ENCODE measurements around the gene CFAP210.
"Not testable (repeated sequence)": the region's sequence is repeated elsewhere in the genome, so short reads cannot be mapped to it uniquely, and the experiment has no call there.

CFAP210 gene

DNA sequence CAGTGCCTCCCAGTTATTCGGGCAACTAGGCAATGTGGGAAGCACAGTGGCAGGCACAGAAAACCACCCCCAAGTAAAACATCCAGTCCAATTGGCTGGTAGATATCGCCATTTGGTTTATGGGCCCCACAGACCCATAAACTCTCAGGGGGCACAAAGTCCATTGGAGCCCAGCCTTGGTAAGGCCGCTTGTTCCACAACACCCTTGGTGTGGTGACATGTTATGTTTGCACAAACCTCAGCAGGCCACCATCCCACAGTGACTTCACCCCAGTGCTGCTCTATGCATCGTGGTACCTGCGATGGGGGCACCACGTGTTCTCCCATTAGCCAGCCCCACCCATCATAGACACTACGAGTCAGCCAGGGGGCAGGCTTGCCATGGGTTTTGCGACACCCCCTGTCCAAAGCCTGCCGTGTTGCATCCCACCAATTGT lies 18.6 kb upstream of the CFAP210 start:
- DNase-seq: no peak

DNA sequence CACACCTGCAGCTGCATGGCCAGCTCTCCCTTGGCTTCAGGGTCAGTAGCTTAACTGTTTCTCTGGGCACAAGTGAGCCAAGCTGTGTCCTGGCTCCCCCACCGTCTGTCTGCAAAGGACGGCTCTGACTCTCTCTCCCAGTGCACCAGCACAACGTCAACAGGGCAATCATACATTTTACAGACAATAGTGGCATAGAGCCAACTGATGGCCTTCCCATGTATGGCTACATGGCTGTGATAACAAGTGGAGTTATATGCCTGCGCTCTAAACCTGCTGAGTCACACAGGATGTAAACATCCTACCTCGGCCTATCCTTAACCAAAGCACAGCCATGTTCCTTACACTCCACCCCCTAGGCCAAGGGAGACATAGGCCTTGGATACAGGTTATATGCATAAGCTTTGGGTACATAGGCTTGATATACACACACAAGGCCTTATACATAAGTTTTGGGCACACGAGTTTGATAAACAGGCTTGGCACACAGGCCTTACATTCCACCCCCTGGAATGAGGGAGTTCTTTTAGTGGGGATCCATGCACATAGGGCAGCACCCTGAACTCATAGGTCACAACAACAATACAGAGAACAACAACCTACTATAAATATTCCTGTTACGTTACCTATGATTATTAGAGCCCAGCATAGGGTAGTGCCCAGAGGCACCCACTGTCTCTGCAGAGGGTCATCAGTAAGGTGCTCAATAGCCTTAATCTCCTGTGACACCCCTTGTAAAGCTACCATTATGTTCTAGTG lies 17.7 kb upstream of the CFAP210 start:
- no peak for DNase-seq

DNA sequence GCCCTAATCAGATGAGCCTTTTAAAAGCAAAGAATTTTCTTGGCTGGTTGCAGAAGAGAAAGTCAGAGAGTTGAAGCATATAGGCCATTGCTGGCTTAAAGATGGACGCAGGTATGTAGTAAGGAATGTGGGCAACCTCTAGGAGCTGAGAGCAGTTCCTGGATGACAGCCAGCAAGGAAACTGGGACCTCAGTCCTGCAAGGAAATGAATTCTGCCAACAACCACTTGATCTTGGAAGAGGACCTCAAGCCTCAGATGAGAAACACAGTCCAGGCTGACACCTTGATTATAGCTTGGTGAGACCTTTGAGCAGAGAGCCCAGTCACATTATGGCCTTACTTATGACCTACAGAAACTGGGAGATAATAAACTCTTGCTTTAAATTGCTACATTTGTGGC lies 15.8 kb upstream of the CFAP210 start:
- DNase-seq: no peak

DNA sequence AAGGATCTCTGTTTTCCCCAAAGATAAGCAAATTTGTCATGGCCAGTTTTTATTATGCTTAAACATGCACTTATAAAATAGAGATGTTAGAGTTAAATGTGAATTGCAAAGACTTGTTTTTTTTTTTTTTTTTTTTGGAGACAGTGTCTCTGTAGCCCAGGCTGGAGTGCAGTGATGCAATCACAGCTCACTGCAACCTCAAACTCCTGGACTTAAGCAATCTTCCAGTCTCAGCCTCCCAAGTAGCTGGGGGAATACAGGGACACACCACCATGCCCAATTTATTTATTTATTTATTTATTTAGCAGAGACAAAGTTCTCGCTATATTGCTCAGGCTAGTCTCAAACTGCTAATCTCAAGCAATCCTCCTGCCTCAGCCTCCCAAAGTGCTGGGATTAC lies 15.1 kb upstream of the CFAP210 start:
- no peak for DNase-seq

DNA sequence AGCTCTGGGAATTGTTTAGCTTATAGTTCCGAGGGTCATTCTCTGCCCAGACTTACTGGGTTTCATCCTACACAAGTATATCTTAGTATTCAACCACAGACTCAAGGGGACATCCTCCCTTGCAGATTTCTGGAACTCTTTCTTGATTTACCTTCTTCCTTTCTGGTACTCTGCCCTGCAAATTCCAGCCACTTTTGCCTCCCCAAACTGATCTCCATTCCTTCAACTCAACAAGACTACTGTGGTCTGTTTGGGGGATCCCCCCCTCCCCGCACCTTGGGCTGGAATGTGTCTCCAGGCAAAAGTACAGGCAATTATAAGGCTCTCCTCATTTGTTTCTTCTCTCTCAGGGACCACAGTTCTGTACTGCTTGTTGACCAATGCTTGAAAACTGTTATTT lies 13.4 kb upstream of the CFAP210 start:
- no peak for DNase-seq

DNA sequence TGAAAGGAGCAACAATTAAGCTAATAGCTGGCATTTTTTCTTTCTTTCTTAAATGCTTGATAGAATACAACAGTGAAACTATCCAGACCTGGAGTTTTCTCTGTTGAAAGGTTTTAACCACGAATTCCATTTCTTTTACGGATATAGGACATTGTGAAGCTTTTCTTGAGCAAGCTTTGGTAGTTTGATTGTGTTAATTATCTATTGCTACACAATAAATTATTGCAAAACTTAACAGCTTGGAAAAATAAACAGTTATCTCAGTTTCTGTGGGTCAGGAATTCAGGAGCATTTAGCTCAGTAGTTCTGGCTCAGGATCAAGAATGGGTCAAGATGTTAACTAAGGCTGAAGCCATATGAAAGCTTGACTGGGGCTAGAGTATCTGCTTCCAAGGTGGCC lies 11.7 kb upstream of the CFAP210 start:
- no peak for DNase-seq

DNA sequence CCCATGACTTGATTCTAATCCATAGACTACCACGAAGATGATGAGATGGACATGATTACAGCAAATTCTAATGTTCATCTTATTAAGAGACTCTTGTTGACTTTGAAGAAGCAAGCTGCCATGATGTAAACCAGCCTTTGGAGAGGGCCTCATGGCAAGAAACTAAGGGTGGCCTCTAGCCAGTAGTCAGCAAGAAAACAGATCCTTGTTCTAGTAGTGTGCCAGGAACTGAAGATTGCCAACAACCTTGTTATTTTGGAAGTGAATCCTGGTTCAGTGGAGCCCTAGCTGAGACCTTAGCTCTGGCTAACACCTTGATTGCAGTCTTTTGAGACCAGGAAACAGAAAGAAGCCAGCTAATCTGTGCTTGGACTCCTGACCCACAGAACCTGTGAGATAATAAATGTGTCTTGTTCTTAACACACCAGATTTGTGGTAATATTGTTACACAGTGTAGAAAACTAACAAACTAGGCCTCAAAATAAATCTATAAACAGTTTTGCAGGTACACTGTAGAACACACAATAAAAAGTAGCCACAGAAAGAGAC lies 10.0 kb upstream of the CFAP210 start:
- DNase-seq: no peak

DNA sequence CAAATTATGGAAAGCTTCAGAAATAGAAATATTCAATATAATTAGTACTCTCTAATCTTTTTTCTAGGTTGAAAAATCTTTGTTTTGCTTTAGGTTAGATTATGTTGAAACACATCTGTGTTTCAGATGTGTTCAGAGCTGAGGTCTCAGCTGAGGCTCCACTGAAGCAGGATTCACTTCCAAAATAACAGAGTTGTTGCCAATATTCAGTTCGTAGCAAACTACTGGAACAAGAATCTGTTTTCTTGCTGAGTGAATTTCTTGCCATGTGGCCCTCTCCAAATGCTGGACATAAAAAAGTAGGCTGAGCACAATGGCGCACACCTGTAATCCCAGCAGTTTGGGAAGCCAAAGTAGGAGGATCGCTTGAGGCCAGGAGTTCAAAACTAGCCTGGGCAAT lies 8.8 kb upstream of the CFAP210 start:
- peak; percentile 32 for DNase-seq

DNA sequence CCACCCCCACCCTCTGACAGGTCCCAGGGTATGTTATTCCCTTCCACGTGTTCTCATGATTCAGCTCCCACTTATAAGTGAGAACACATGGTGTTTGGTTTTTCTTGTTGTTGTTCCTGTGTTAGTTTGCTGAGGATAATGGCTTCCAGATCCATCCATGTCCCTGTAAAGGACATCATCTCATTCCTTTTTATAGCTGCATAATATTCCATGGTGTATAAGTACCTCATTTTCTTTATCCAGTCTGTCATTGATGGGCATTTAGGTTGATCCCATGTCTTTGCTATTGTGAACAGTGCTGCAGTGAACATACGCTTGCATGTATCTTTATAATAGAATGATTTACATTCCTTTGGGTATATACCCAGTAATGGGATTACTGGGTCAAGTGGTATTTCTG lies 5.0 kb upstream of the CFAP210 start:
- not testable (repeated sequence) for DNase-seq

DNA sequence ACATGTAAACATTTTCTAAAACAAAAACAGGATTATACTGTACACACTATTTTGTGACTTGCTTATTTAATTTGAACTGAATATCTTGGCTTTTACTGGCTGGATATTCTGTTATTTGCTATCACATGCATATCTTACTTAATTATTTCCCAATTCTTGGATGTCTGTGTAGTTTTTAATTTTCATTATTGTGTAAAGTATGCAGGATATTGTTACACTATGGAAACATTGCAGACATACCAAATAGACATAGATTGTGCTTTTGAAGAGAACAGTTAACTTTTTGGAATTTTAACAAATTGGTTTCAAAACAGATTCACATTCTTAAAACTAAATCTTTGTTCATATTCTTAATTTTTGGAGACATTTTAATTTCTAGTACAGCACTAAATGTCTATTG lies 2.2 kb upstream of the CFAP210 start:
- no peak for DNase-seq

DNA sequence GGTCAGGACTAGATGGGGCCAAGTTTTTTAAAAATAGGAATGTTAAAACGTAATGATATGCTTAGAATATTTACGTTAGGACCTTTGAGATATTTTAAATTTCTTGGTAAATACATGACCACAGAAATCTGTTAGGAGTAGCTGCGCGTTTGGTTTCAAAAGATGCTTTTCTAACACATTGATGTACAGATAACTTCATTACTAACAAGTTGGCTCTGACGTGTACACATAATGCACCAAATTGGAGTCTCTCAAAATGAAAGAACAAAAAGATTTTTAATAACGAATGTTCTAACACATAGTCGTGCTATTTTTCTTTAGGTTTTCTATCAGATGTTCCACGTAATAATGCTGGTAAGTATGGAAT lies 672 bp upstream of the CFAP210 start:
- no peak for DNase-seq

DNA sequence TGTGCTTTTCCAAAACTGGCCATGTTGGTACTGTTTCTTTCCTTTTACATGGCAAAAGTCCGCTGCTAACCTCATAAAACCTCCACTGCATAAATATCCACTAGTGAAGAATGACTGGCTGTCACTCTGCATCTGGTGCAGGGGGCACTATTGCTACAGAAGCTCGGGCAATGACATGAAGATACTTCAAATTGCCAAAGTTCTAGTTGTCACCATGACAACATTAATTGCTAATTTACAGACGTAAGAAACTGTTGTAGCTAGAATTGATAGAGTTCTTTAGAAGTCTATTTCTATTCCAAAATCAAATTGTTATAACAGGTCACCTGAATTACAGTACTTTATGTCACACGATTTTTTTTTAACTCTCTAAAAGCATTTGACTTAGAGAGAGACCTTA lies 845 bp downstream of the CFAP210 start:
- no peak for DNase-seq

DNA sequence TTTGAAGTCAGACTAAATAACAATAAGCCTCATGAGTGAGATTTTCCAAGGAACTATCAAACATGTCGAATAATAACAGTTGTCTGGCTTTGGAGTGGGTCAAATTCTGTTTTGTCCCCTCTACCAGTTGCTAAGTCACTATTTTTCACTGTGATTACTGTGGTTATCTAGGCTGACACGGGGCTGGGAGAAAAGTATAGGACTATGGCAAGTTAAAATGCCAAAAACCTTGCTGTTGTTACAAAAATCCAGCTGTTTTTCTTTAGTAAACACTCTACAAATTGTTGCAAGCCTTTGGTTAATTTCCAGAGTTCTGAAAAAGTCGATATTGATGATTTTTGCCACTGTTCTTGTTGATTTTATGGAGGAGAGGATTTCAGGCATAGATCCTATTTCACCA lies 1.5 kb downstream of the CFAP210 start:
- no peak for DNase-seq

DNA sequence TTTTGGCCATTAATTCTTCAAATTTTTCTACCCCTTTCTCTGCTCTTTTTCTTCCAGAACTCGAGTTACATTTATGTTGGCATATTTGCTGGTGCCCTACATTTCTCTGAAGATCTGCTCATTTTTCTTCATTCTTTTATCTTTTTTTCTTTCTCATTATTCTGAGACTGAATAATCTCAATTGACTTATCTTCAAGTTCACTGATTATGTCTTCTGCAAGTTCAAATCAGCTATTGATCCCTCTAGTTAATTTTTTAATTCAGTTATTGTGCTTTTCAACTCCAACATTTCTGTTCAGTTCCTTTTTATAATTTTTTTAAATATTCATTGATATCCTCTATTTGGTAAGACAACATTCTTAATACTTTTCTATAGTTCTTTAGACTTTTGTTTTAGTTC lies 3.2 kb downstream of the CFAP210 start:
- DNase-seq: no peak

DNA sequence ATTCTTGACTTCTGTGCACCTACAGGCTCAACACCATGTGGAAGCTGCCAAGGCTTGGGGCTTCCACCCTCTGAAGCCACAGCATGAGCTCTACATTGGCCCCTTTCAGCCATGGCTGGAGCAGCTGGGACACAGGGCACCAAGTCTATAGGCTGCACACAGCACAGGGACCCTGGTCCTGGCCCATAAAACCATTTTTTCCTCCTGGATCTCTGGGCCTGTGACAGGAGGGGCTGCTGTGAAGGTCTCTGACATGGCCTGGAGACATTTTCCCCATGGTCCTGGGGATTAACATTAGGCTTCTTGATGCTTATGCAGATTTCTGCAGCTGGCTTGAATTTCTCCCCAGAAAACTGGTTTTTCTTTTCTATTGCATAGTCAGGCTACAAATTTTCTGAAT lies 6.3 kb downstream of the CFAP210 start:
- DNase-seq: not testable (repeated sequence)

DNA sequence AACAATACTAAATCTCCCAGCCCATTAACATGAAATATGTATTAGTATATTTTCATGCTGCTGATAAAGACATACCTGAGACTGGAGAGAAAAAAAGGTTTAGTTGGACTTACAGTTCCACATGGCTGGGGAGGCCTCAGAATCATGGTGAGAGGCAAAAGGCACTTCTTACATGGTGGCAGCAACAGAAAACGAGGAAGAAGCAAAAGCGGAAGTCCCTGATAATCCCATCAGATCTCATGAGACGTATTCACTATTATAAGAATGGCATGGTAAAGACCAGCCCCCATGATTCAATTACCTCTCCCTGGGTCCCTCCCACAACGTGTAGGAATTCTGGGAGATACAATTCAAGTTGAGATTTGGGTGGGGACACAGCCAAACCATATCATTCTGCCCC lies 7.4 kb downstream of the CFAP210 start:
- not testable (repeated sequence) for DNase-seq

DNA sequence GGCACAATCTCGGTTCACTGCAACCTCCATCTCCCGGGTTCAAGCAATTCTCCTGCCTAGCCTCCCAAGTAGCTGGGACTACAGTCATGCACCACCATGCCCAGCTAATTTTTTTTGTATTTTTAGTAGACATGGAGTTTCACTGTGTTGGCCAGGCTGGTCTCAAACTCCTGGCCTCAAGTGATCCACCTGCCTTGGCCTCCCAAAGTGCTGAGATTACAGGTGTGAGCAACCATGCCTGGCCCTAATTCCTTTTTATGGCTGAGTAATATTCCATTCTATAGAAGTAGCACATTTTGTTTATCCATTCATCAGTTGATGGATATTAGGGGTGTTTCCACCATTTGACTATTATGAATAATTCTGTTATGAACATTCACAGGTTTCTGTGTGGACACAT lies 9.5 kb downstream of the CFAP210 start:
- not testable (repeated sequence) for DNase-seq

DNA sequence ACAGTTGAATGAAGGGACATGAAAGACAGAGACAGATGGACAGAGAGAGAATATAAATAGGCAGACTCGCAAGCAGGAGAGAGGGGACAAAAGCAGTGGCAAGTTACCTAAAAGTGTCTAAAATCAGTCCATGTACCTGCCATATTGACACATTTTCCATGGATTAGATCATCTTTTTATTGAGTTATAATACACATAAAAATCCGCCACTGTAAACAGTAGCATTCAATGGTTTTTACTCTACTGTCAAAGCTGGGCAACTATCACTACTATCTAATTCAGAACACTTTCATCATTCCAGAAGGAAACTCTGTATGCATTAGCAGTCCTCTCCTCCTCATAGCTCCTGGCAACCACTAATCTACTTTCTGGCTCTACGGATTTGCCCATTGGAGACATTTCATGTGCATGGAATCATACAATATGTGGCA lies 10.1 kb downstream of the CFAP210 start:
- DNase-seq: no peak

DNA sequence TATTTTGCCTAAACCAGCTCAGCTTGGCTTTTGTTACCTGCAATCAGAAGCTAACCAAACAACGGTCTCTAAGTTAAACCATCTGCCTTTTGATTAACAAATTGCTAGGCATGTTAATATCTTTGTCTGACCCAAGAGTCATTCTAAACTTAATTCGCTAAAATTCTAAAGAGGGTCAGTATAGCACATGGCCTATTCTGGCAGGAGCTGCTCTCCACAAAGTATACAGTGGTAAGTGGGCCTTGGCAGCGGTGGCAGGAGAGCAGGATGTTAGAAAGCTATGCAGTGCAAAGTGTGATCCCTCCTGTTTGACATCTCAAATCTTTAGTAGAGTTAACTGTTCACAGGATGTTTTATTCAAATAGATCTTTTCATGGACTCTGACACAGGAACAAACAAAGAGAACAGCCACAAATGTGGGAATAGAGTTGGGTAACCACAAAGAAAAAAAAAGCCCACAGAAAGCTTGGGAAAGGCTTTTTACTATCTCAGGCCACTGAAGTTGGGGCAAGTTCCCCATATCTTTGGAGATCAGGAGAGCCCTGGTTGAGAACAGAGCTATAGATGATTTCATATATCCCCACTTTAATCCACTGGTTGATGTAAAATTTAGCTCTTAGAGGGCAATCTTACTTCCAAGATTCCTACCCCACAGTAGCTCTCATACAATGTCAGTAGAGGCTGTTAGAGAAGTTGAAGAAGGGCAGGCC lies 10.6 kb downstream of the CFAP210 start:
- no peak for DNase-seq

DNA sequence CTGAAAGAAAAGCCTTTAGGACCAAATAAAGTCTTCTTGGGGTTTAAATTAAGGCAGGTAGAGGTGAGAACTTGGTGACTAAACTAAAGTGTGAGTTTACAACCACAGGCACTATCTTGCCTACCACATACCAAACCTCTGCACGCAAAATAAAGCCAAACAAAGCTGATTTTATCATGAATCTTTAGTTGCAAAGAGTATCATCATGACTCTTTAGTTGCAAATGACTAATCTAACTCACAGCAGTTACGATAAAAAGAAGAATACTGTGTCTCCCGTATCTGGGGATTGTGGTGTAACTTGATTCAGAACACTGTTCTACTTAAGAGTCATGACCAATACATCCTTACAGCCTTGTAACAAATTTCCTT lies 11.2 kb downstream of the CFAP210 start:
- DNase-seq: no peak

DNA sequence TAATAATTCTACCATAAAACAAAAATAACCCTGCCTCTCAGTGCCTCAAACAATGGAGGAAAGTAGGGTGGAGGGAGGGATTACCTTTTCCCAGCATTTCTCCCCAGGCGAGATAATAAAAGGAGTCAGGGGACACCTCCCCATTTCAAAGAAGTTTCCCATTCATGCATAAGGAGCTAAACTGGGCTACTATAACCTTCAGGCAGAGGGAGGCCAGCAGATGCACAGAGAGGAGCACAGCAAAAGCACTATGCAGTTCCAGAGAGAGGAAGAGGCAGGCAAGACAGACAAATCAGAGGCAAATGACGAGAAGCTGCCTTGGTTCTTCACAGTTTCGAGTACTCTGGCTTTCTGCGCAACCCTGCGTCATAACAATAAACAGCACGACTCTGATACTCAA lies 17.4 kb downstream of the CFAP210 start:
- no peak for DNase-seq

DNA sequence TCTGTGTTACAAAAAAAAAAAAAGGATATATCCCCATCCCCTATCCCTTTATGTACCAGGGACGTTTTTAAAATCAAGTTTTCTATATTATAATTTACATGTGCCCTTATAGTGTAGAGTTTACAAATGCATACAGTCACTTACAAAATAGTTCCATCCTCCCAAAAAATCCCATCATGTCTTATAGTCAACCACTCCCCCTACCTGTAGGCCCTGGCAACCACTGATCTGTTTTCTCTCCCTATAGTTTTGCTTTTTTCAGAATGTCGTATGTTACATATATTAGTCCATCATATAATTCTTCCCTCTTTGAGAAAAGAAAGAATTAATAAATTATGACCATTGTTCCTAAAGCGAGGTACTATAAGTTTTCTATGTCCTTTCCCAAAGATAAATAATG lies 17.8 kb downstream of the CFAP210 start:
- no peak for DNase-seq

DNA sequence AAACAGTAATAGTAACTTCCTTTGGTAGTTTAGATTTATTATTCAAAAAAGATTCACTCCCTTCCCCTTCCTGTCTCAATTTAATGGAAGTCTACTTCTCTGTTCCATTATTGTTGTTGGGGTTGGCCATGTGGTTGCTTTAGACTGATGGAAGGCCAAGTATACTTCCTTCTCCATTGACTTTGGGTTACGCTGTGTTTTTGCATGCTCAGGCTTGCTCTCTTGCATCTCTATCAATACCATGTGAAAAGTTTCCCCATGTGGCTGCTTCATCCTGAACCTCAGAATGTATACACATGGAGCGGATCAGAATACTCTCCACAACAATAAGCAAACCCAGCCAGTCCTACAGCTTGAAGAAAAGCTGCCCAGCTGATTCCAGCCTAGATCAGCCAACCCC lies 20.3 kb downstream of the CFAP210 start:
- no peak for DNase-seq

DNA sequence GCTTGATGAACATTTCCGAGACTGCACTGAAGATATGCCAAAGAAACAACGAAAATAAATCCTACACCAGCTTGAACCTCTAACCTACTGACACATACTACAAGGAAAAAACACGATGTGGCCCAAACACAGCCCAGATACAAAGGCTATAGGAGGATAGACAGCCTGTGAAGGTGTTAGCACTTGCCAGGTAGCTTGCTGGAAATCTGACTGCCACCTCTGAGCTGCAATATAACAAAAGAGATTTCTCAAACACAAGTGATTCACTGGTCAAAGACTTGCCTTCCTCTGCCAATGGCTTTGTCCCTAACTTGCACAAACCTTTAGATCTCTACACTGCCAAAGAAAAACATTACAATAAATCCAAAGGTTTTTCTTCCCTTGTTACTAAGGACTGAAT lies 21.1 kb downstream of the CFAP210 start:
- no peak for DNase-seq

DNA sequence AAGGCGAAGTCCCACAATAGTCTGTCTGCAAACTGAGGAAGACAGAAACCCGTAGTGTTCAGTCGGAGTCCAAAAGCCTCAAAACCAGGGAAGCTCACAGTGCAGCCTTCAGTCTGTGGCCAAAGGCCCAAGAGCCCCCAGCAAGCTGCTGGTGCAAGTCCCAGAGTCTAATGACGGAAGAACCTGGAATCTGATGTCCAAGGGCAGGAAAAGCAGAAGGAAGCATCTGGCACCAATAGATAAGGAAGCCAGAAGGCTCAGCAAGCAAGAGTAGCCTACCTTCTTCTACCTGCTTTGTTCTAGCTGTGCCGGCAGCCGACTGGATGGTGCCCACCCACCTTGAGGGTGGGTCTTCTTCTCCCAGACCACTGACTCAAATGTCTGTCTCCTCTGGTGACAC lies 21.8 kb downstream of the CFAP210 start:
- no peak for DNase-seq
